HG02571 (cell line): Measurements from ENCODE around the gene SYNJ2.

ENCODE experiments used
- ATAC-seq: cut with Tn5 transposase; IDR thresholded peaks from one replicate; pipeline ENCODE4 v1.9.1; 2021; ENCODE audit warnings: mild to moderate bottlenecking, moderate library complexity; ENCODE audit not compliant: unreplicated experiment

Gene SYNJ2

GRCh38 chr6:158024566-158025297 is 43.1 kb downstream of the SYNJ2 start:
- ATAC-seq, result no peak

GRCh38 chr6:158026054-158026900 is 44.6 kb downstream of the SYNJ2 start:
- ATAC-seq, result peak; percentile 87

GRCh38 chr6:158026901-158027589 is 45.4 kb downstream of the SYNJ2 start:
- peak; percentile 5 for ATAC-seq

GRCh38 chr6:158027590-158028285 is 46.1 kb downstream of the SYNJ2 start:
- no peak for ATAC-seq

GRCh38 chr6:158028421-158028820 is 46.8 kb downstream of the SYNJ2 start:
- ATAC-seq, result no peak

GRCh38 chr6:158028876-158029275 is 47.2 kb downstream of the SYNJ2 start:
- no peak for ATAC-seq

GRCh38 chr6:158029668-158030230 is 48.1 kb downstream of the SYNJ2 start:
- ATAC-seq, result no peak

- ATAC-seq, result no peak
These were observed 49.0 kb downstream of the SYNJ2 start for GRCh38 chr6:158030380-158031300.

GRCh38 chr6:158031381-158032353 is 50.0 kb downstream of the SYNJ2 start:
- ATAC-seq, result peak; percentile 41

- no peak for ATAC-seq
These were observed 50.7 kb downstream of the SYNJ2 start for GRCh38 chr6:158032354-158032733.

GRCh38 chr6:158033077-158033750 is 51.6 kb downstream of the SYNJ2 start:
- ATAC-seq, result no peak

GRCh38 chr6:158033751-158034702 is 52.4 kb downstream of the SYNJ2 start:
- no peak for ATAC-seq

- ATAC-seq, result no peak
These were observed 54.6 kb downstream of the SYNJ2 start for GRCh38 chr6:158036261-158036660.

GRCh38 chr6:158037021-158037420 is 55.4 kb downstream of the SYNJ2 start:
- no peak for ATAC-seq

- no peak for ATAC-seq
These were observed 56.1 kb downstream of the SYNJ2 start for GRCh38 chr6:158037771-158038170.

GRCh38 chr6:158038291-158039177 is 56.9 kb downstream of the SYNJ2 start:
- no peak for ATAC-seq
